Naive thymus-derived CD8-positive, alpha-beta T cell (primary cell): ENCODE data around the gene ZNF154. TPM values are rescaled to one million over a fixed set of nuclear protein-coding genes. Genes with fewer than 3 reads are reported as not detected.

Experiments
- ATAC-seq, 2 donors: fragments of 150-1000 bp; cut with Tn5 transposase in 1 of 2; sonication (Bioruptor Pico), chemical (Tn5 transposase) in 1 of 2; 1 replicate in 1 of 2; 2 replicates in 1 of 2; pipeline ENCODE4 v1.10.0; 2021; ENCODE audit warnings: mild to moderate bottlenecking in 2 of 2, moderate library complexity in 2 of 2
- POLR2A ChIA-PET: fragments of 350-600 bp; sonication (Branson Sonifier 250); formaldehyde crosslinking; loops from one replicate; lab custom pipeline; 2021; ENCODE audit warnings: antibody characterized with exemption; lab: Charles Lee
- DNase-seq, 10 donors: peaks; one replicate each; pipeline versions ENCODE4 v3.0.0 to v3.0.0-alpha.2; 2020 to 2022
- H3K27ac Mint-ChIP-seq, 10 donors: one replicate each; pipeline ENCODE4 v1.8.0; 2020 to 2022; ENCODE audit warnings: mild to moderate bottlenecking in 10 of 10, mixed read lengths in 10 of 10, moderate library complexity in 4 of 10, inconsistent platforms in 1 of 10
- H3K27me3 Mint-ChIP-seq, 5 donors: one replicate each; pipeline ENCODE4 v1.8.0; 2021 to 2022; ENCODE audit warnings: mixed read lengths in 5 of 5
- H3K36me3 Mint-ChIP-seq, 3 donors: one replicate each; pipeline ENCODE4 v1.8.0; 2020 to 2022; ENCODE audit warnings: mixed read lengths in 3 of 3, mild to moderate bottlenecking in 2 of 3, inconsistent platforms in 1 of 3
- H3K4me1 Mint-ChIP-seq, 4 donors: one replicate each; pipeline ENCODE4 v1.8.0; 2021 to 2022; ENCODE audit warnings: mixed read lengths in 4 of 4
- H3K4me3 Mint-ChIP-seq, 10 donors: one replicate each; pipeline ENCODE4 v1.8.0; 2020 to 2022; ENCODE audit warnings: mild to moderate bottlenecking in 10 of 10, mixed read lengths in 10 of 10, moderate library complexity in 6 of 10, inconsistent platforms in 1 of 10
- H3K9me3 Mint-ChIP-seq, 9 donors: one replicate each; pipeline ENCODE4 v1.8.0; 2020 to 2022; ENCODE audit warnings: mixed read lengths in 9 of 9, mild to moderate bottlenecking in 3 of 9, inconsistent platforms in 1 of 9, moderate library complexity in 1 of 9
- polyA plus RNA-seq, 3 donors: library from polyadenylated mRNA; unstranded; fragments of 300-500 nt; fragmentation: Illumina TruSeq; gene quantifications; one replicate each; pipeline ENCODE4 v1.2.3, GENCODE V29; 2021
- total RNA-seq, 8 experiments: library from RNA in 2 of 8; stranded (reverse) in 2 of 8; gene quantifications; one replicate each; pipeline ENCODE4 v1.2.3 and lab custom pipeline; 2021 to 2026

The ZNF154 gene
- total and polyA plus RNA-seq, 5 experiments from 2014 or later, result 1.1 to 60.6 (median 2.4) TPM

DNA sequence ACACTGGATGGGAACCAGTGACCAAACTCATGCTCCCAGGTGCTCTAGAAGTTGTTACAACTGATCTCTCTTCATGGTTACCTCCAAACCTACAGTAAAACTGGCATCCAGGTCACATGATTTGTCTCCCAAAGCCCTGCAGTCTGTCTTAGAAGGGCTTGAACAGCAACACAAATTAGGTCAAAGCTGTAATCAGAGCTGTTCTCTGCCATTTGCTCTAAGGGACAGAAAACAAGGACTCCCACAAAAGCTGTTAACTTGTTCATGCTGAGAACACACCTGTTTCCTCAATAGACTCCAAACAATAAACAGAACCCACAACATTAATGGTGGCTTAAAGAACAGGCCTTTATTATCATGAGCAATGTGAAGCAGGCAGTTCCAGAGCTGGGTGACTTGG, 10.4 kb upstream of the ZNF154 start:
- no peak for ATAC-seq
- DNase-seq, result no peak

DNA sequence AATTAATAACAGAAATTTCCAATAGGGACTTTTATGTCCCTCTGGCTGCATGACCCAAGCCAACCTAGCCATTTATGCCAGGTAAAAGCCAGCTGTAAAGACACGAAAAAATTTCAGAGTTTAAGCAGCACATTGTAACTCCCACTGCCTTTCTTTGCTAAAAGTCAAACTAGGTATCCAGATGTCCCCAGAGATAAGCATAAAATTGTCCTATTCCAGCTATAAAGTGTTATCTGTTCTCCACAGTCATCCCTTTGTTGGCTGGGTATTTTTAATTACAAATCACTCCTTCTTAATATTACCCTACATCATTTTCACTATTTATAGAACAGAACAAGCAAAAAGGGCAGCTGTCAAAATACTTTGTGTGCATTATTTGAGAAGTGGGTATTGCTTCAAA, 3.2 kb upstream of the ZNF154 start:
- Mint-ChIP-seq H3K4me1 (peaks cover 5 to 20% (median 11%) of the 10 kb centered on the region in 4 donors), H3K27me3 (peaks cover 0 to 11% (median 3%) of the 10 kb centered on the region in 5 donors), H3K36me3 (peaks cover 44 to 80% (median 61%) of the 10 kb centered on the region in 3 donors), H3K4me3 (no peak overlapping the region), H3K9me3 (peaks cover 0 to 95% (median 48%) of the 10 kb centered on the region in 9 donors), H3K27ac (no peak overlapping the region)
- ATAC-seq (no peak), DNase-seq (no peak)
- POLR2A ChIA-PET, result interaction anchor here (0.7 to 1.2 kb wide), 2 partner anchors 15 to 549 kb away, joined by 3 to 4 read pairs; partner anchors contain the start of gene ZNF671

More for the DNA sequence above, 10.4 kb upstream of the ZNF154 start:
- H3K9me3 Mint-ChIP-seq, result peaks cover 0 to 97% (median 49%) of the 10 kb centered on the region in 9 donors
- no peak overlapping the region for H3K4me3 Mint-ChIP-seq
- H3K27me3 Mint-ChIP-seq, result no peaks in the 10 kb centered on the region
- no peak overlapping the region for H3K27ac Mint-ChIP-seq
- H3K36me3 Mint-ChIP-seq, result peaks cover 58 to 83% (median 74%) of the 10 kb centered on the region in 3 donors
- POLR2A ChIA-PET, result interaction anchor here (2.7 kb wide), 1 partner anchor 10 kb away, joined by 12 read pairs; the partner anchor contains the start of gene ZNF154
- peaks cover 4 to 10% (median 6%) of the 10 kb centered on the region in 4 donors for H3K4me1 Mint-ChIP-seq

DNA sequence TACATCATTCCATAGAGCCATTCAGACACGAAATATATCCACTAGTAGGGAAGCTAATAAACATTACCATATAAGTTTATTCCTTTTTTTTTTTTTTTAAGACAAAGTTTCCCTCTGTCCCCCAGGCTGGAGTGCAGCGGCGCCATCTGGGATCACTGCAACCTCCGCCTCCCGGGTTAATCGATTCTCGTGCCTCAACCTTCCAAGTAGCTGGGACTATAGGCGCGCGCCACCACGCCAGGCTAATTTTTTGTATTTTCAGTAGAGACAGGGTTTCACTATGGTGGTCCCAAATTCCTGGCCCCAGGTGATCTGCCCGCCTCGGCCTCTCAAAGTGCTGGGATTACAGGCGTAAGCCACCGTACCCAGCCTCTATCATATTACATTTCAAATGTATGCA, 612 bp upstream of the ZNF154 start:
- Mint-ChIP-seq H3K27me3 (peaks cover 0 to 16% (median 3%) of the 10 kb centered on the region in 5 donors), H3K4me3 (peak overlapping the region in 8 of 10 donors; percentile 78 to 96 (median 92)), H3K36me3 (peaks cover 54 to 83% (median 61%) of the 10 kb centered on the region in 3 donors), H3K27ac (peak overlapping the region in 3 of 10 donors; percentile 88 to 100 (median 97)), H3K4me1 (peaks cover 6 to 39% (median 15%) of the 10 kb centered on the region in 4 donors), H3K9me3 (peaks cover 0 to 95% (median 54%) of the 10 kb centered on the region in 9 donors)
- DNase-seq (no peak), ATAC-seq (no peak)
- POLR2A ChIA-PET, result interaction anchor here (0.8 to 3.4 kb wide), 26 partner anchors 8 to 730 kb away, joined by 3 to 55 read pairs (median 5); partner anchors contain the start of genes ZNF132, ZNF134, ZNF211 and ZNF274

DNA sequence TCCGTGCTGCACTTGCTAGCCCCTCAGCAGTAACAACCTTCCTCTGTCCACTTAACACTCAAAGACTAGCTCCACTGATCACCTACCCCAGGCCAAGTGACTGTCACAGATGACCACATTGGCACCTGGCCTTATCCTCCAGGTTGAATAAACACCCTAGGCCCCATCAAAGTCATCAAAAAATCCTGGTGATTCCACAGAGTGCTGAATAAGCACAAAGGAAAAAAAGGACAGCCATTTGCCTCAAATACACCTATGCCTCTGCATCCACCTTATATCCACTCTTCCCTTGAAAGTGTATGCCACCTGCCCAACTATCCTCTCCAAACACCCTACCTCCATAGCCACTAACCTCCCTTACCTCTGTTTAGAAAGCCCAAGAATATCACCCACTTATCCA, 2.7 kb downstream of the ZNF154 start:
- peaks cover 0 to 16% (median 3%) of the 10 kb centered on the region in 5 donors for H3K27me3 Mint-ChIP-seq
- DNase-seq (no peak), ATAC-seq (no peak)
- peaks cover 6 to 40% (median 15%) of the 10 kb centered on the region in 4 donors for H3K4me1 Mint-ChIP-seq
- peak overlapping the region in 6 of 10 donors; percentile 3 to 72 (median 24) for H3K4me3 Mint-ChIP-seq
- H3K9me3 Mint-ChIP-seq, result peaks cover 0 to 99% (median 60%) of the 10 kb centered on the region in 9 donors
- POLR2A ChIA-PET, result no interaction called here
- peaks cover 68 to 88% (median 68%) of the 10 kb centered on the region in 3 donors for H3K36me3 Mint-ChIP-seq
- no peak overlapping the region for H3K27ac Mint-ChIP-seq

DNA sequence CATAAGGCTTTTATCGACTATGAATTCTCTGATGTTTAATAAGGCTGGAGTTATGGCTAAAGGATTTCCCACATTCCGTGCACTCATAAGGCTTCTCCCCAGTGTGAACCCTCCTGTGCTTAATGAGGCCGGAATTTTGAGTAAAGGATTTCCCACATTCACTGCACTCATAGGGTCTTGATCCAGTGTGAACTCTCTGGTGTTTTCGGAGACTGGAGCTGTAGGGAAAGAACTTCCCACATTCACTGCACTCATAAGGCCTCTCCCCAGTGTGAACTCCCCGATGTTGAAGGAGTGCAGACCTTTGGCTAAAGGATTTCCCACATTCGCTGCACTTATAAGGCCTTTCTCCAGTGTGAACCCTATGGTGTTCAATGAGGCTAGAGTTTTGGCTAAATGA, 7.4 kb downstream of the ZNF154 start:
- Mint-ChIP-seq H3K9me3 (peaks cover 12 to 98% (median 58%) of the 10 kb centered on the region in 9 donors), H3K4me1 (peaks cover 0 to 17% (median 3%) of the 10 kb centered on the region in 4 donors), H3K36me3 (peaks cover 66 to 92% (median 75%) of the 10 kb centered on the region in 3 donors), H3K4me3 (no peak overlapping the region), H3K27me3 (peaks cover 0 to 5% (median 0%) of the 10 kb centered on the region in 5 donors), H3K27ac (no peak overlapping the region)
- POLR2A ChIA-PET, result interaction anchor here (0.6 kb wide), 1 partner anchor 22 kb away, joined by 3 read pairs; no protein-coding TSS in a partner anchor
- ATAC-seq (no peak), DNase-seq (no peak)

GRCh38 chr19:57689750-57690149, 19.3 kb downstream of the ZNF154 start:
- POLR2A ChIA-PET, result interaction anchor here (1.7 kb wide), 1 partner anchor 19 kb away, joined by 5 read pairs; the partner anchor contains the start of gene ZNF154
- peaks cover 52 to 85% (median 63%) of the 10 kb centered on the region in 3 donors for H3K36me3 Mint-ChIP-seq

DNA sequence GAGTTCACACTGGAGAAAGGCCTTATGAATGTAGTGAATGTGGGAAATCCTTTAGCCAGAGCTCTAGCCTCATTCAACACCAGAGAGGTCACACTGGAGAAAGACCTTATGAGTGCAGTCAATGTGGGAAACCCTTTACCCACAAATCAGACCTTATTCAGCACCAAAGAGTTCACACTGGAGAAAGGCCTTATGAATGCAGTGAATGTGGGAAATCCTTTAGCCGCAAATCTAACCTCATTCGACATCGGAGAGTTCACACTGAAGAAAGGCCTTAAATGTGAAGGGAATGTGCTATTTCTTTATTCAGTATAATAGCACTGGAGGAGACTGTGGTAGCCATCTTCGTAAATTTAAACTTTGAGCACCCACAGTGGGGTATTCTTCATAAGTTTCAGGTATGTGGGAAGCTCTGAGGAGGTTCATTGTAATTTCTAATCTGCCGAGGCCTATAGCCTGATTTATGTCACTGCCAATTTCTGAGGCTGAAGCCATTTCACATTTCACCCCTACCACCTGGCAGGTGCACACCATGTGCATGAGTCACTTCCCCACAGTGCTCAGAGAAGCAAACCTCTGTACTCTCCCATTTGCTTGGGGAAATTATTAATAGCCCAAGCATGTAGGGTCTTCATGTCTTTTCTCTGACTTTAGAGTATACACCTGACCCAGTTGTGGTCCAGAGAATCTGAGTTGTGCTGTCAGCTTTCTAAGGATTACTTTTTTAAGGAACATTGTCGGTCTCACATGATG, 20.8 kb downstream of the ZNF154 start:
- DNase-seq (no peak), ATAC-seq (no peak)
- Mint-ChIP-seq H3K27me3 (no peaks in the 10 kb centered on the region), H3K4me3 (no peak overlapping the region), H3K4me1 (peaks cover 12 to 20% (median 17%) of the 10 kb centered on the region in 4 donors), H3K27ac (no peak overlapping the region), H3K9me3 (peaks cover 20 to 98% (median 55%) of the 10 kb centered on the region in 9 donors), H3K36me3 (peaks cover 62 to 87% (median 68%) of the 10 kb centered on the region in 3 donors)
- POLR2A ChIA-PET, result no interaction called here

More at GRCh38 chr19:57689750-57690149, 19.3 kb downstream of the ZNF154 start:
- H3K4me1 Mint-ChIP-seq, result peaks cover under 1 to 5% (median 2%) of the 10 kb centered on the region in 4 donors
- DNase-seq, result no peak
- no peaks in the 10 kb centered on the region for H3K27me3 Mint-ChIP-seq
- no peak overlapping the region for H3K4me3 Mint-ChIP-seq
- peaks cover 5 to 97% (median 48%) of the 10 kb centered on the region in 9 donors for H3K9me3 Mint-ChIP-seq
- no peak for ATAC-seq
- H3K27ac Mint-ChIP-seq, result no peak overlapping the region

- Mint-ChIP-seq H3K4me1 (peaks cover 19 to 27% (median 24%) of the 10 kb centered on the region in 4 donors), H3K36me3 (peaks cover 69 to 87% (median 71%) of the 10 kb centered on the region in 3 donors)
Observed at GRCh38 chr19:57687363-57688010, 21.5 kb downstream of the ZNF154 start.

DNA sequence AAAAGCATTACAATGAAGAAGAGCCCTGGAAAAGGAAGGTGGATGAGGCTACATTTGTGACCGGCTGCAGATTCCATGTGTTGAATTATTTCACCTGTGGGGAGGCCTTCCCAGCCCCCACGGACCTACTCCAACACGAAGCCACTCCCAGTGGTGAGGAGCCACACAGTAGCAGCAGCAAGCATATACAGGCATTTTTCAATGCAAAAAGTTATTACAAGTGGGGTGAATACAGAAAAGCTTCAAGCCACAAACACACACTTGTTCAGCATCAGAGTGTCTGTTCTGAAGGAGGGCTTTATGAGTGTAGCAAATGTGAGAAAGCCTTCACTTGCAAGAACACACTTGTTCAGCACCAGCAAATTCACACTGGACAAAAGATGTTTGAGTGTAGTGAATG, 22.3 kb downstream of the ZNF154 start:
- H3K4me3 Mint-ChIP-seq, result no peak overlapping the region
- ATAC-seq (no peak), DNase-seq (no peak)
- H3K27me3 Mint-ChIP-seq, result peaks cover 0 to 2% (median 0%) of the 10 kb centered on the region in 5 donors
- peaks cover 28 to 98% (median 59%) of the 10 kb centered on the region in 9 donors for H3K9me3 Mint-ChIP-seq
- H3K4me1 Mint-ChIP-seq, result peaks cover 24 to 35% (median 32%) of the 10 kb centered on the region in 4 donors
- H3K27ac Mint-ChIP-seq, result no peak overlapping the region
- peaks cover 72 to 91% (median 79%) of the 10 kb centered on the region in 3 donors for H3K36me3 Mint-ChIP-seq
- POLR2A ChIA-PET, result no interaction called here

More at GRCh38 chr19:57687363-57688010, 21.5 kb downstream of the ZNF154 start:
- Mint-ChIP-seq H3K27me3 (no peaks in the 10 kb centered on the region), H3K4me3 (no peak overlapping the region), H3K9me3 (peaks cover 27 to 98% (median 57%) of the 10 kb centered on the region in 9 donors), H3K27ac (peak overlapping the region in 1 of 10 donors; percentile 14)
- ATAC-seq (no peak), DNase-seq (no peak)
- POLR2A ChIA-PET, result no interaction called here

GRCh38 chr19:57682226-57682766, 26.7 kb downstream of the ZNF154 start:
- Mint-ChIP-seq H3K27me3 (peaks cover 3 to 14% (median 5%) of the 10 kb centered on the region in 5 donors), H3K36me3 (peaks cover 52 to 66% (median 64%) of the 10 kb centered on the region in 3 donors), H3K9me3 (peaks cover 30 to 85% (median 62%) of the 10 kb centered on the region in 9 donors), H3K27ac (peak overlapping the region; percentile 94 to 99 (median 98)), H3K4me3 (peak overlapping the region; percentile 96 to 99 (median 98)), H3K4me1 (peaks cover 26 to 41% (median 38%) of the 10 kb centered on the region in 4 donors)
- no peak for ATAC-seq
- DNase-seq, result no peak
- POLR2A ChIA-PET, result interaction anchor here (1.0 to 2.3 kb wide), 15 partner anchors 8 to 596 kb away, joined by 3 to 29 read pairs (median 6); partner anchors contain the start of genes ZNF134, ZNF154, ZNF211 and ZNF548

DNA sequence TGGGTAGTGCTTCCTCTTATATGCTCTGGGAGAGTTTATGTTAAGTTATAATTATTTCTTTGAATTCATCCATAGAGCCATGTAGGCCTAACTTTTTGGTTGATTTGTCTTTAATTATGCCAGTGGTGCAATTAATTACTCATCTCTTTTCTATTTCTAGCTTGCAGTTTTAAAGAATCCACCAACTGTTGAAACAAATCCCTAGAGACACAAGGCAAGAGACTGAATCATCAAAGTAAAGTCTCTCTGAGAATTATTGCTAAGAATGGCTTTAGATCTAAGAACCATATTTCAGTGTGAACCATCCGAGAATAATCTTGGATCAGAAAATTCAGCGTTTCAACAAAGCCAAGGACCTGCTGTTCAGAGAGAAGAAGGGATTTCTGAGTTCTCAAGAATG, 33.1 kb downstream of the ZNF154 start:
- Mint-ChIP-seq H3K4me3 (no peak overlapping the region), H3K4me1 (peaks cover 0 to 4% (median 0%) of the 10 kb centered on the region in 4 donors), H3K36me3 (peaks cover 4 to 37% (median 25%) of the 10 kb centered on the region in 3 donors), H3K27ac (no peak overlapping the region), H3K27me3 (peaks cover 14 to 32% (median 26%) of the 10 kb centered on the region in 5 donors), H3K9me3 (peaks cover 0 to 69% (median 29%) of the 10 kb centered on the region in 9 donors)
- POLR2A ChIA-PET, result no interaction called here
- ATAC-seq (no peak), DNase-seq (no peak)
